Glutamatergic neuron (in vitro differentiated cells): ENCODE data around the gene PTPN5. TPM values are rescaled to one million over a fixed set of nuclear protein-coding genes. Genes with fewer than 3 reads are reported as not detected.
A peak's percentile ranks its signal among the peaks of the same experiment; 100 is the strongest.

Source experiments
- DNase-seq: peaks from one replicate; pipeline ENCODE4 v3.0.0; 2022
- H3K27ac Mint-ChIP-seq: one replicate; pipeline ENCODE4 v1.8.0; 2020; ENCODE audit warnings: mild to moderate bottlenecking, mixed read lengths, inconsistent platforms; ENCODE audit not compliant: unreplicated experiment
- H3K27me3 Mint-ChIP-seq: one replicate; pipeline ENCODE4 v1.8.0; 2020; ENCODE audit warnings: mild to moderate bottlenecking, moderate library complexity, mixed read lengths, inconsistent platforms; ENCODE audit not compliant: unreplicated experiment
- H3K36me3 Mint-ChIP-seq: one replicate; pipeline ENCODE4 v1.8.0; 2020; ENCODE audit warnings: mild to moderate bottlenecking, mixed read lengths, inconsistent platforms; ENCODE audit not compliant: unreplicated experiment
- H3K4me1 Mint-ChIP-seq: one replicate; pipeline ENCODE4 v1.8.0; 2020; ENCODE audit warnings: mild to moderate bottlenecking, low read depth, mixed read lengths, inconsistent platforms; ENCODE audit not compliant: unreplicated experiment
- H3K4me3 Mint-ChIP-seq: one replicate; pipeline ENCODE4 v1.8.0; 2020; ENCODE audit warnings: mild to moderate bottlenecking, mixed read lengths, inconsistent platforms; ENCODE audit not compliant: unreplicated experiment
- H3K9me3 Mint-ChIP-seq: one replicate; pipeline ENCODE4 v1.8.0; 2020; ENCODE audit warnings: mild to moderate bottlenecking, moderate library complexity, mixed read lengths, inconsistent platforms; ENCODE audit not compliant: unreplicated experiment
- CTCF ChIP-seq: fragments of 200-600 bp; sonication (generic); IDR thresholded peaks from one replicate; pipeline ENCODE4 v1.5.0; 2021; ENCODE audit not compliant: partially characterized antibody, unreplicated experiment
- total RNA-seq: library from RNA; stranded (reverse); fragmentation: NEBNext Ultra II Directional; extraction: Animal tissue kit (Norgen Biotek cat#: 25700); gene quantifications from one replicate; pipeline ENCODE4 v1.2.1, GENCODE V29; 2021; ENCODE audit not compliant: unreplicated experiment

The PTPN5 gene
- total RNA-seq, 1 donor from 2014 or later = 25.8 TPM

DNA sequence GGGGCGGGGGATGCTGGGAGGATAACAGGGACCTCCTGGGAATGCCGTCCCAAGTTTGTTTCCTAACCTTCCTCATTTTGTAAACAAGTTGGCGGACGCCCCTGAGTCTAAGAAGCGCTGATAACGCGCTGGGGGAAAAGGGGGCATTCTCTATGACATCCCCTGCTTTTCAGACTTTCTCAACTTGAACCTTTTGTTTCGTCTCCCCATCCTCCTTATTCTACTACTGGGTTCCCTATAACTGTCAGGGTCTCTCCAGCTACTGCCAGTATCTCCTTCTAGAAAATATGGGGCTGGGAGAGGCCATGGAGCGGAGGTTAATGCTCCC lies 92.4 kb downstream of the PTPN5 start:
- Mint-ChIP-seq H3K27me3 (peaks cover 8% of the 10 kb centered on the region), H3K27ac (no peak overlapping the region), H3K9me3 (peaks cover 8% of the 10 kb centered on the region), H3K4me3 (peak overlapping the region; percentile 88), H3K36me3 (no peaks in the 10 kb centered on the region), H3K4me1 (no peaks in the 10 kb centered on the region)
- no peak for TF ChIP-seq CTCF
- no peak for DNase-seq

DNA sequence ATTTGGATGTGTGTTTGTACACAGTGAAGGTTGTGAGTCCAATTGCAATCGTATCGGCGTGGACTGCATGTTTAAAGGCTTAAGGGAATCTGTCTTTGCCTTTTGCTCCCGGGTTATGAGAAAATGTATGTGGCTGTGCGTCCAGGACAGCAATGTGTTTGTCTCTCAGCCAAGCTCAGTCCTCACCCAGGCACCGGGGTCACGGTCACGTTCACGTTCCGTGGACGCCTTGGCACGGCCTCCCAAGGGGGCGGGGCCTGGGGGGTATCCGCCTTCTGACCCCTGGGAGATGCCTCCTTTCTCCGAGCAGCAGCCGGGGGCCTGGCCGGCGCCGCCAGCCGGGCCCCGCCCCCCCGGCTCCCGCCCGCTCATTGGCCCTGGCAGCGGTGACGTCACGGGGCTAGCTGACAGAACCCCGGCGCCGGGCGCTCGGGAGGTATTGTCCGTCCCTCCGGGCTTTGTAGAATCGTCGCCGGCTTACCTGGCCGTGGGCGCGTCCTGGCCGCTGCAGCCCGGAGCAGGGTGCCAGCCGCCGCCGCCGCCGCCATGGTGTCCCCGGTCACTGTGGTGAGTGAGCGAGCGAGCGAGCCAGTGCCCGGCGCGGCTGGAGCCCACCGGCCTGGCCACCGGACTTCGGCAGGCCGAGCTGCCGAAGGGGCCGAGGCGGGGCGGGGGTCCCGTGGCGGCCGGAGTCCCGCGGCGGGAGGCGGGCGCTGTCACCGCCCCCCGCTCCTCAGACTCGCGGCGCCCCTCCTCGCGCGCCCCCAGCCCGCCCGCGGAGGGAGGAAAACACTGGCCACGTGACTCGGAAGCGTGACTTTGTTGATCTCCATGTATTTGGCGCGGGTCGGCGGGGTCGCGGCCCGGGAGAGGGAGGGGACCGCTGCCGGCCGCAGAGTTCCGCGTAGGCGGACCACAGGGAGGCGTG lies 93.0 kb downstream of the PTPN5 start, which contains the start of gene TMEM86A:
TSS of gene TMEM86A (plus strand) at position 439 of the 928 bp plus-strand sequence. CDS start at position 547, 108 bp downstream.
- peak; percentile 95 for DNase-seq
- H3K4me3 Mint-ChIP-seq = peak within 1 kb of the TSS; percentile 88
- no peaks in the 10 kb centered on the region for H3K36me3 Mint-ChIP-seq
- no peak for TF ChIP-seq CTCF
- H3K27me3 Mint-ChIP-seq = peaks cover 7% of the 10 kb centered on the region
- H3K9me3 Mint-ChIP-seq = peaks cover 8% of the 10 kb centered on the region
- peak within 1 kb of the TSS; percentile 28 for H3K27ac Mint-ChIP-seq
- no peaks in the 10 kb centered on the region for H3K4me1 Mint-ChIP-seq

DNA sequence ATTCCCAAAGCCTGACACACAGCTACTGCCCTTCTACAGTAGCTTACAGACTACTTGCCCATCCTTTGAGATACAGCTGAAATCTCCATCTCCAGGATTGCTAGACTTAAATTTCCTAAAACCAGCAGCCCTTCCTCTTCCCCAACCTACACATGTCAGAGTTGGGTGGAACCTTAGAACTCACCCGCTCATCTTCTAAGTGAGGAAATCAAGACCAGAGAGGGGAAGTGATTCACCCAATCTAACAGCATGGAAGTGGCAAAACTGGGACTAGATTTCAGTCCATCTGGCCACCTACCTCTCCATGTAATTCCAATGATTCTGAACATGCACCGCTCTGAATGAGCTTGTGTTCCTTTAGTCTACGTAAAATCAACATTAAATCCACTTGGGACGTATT lies 94.0 kb downstream of the PTPN5 start:
- no peaks in the 10 kb centered on the region for H3K36me3 Mint-ChIP-seq
- H3K27ac Mint-ChIP-seq = no peak overlapping the region
- no peak for TF ChIP-seq CTCF
- H3K27me3 Mint-ChIP-seq = peaks cover 7% of the 10 kb centered on the region
- H3K4me3 Mint-ChIP-seq = no peak overlapping the region
- DNase-seq = no peak
- no peaks in the 10 kb centered on the region for H3K4me1 Mint-ChIP-seq
- peaks cover 8% of the 10 kb centered on the region for H3K9me3 Mint-ChIP-seq

GRCh38 chr11:18696638-18697225 lies 94.9 kb downstream of the PTPN5 start:
- Mint-ChIP-seq H3K27me3 (peaks cover 7% of the 10 kb centered on the region), H3K4me1 (no peaks in the 10 kb centered on the region), H3K36me3 (no peaks in the 10 kb centered on the region), H3K9me3 (peaks cover 7% of the 10 kb centered on the region), H3K4me3 (no peak overlapping the region), H3K27ac (no peak overlapping the region)
- no peak for TF ChIP-seq CTCF
- no peak for DNase-seq
